COLO829 (cell line): ENCODE data around the gene HAT1.

Experiments
- DNase-seq: peaks from one replicate; pipeline ENCODE4 v3.0.0; 2012; ENCODE audit warnings: low spot score

Gene HAT1

DNA sequence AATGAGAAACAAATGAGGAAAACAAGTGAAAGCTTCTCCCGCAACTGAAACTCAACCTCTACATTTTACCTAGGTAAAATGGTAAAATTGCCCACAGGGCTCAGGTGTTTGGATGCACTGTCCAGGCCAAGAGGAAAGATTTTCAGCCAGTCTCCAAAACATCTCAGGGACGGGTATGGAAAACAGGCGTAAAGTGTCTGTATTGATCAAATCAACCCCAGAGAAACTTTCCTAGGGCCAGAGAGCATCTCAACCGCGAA lies 361 bp upstream of the HAT1 start:
- no peak for DNase-seq

DNA sequence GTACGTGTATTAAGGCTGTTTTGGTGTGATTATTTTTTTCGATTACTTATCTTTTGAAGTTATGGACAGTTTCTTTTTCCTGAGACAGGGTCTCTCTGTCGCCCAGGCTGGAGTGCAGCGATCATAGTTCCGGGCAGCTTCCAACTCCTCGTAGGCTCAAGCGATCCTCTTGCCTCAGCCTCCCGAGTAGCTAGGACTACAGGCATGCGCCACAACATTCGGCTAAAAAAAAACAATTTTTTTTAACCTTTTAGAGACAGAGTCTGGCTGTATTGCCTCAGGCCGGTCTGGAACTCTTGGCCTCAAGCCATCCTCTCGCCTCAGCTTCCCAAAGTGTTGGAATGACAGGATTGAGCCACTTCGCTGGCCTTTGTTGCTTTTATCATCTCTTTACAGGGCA lies 945 bp downstream of the HAT1 start:
- peak; percentile 11 for DNase-seq

DNA sequence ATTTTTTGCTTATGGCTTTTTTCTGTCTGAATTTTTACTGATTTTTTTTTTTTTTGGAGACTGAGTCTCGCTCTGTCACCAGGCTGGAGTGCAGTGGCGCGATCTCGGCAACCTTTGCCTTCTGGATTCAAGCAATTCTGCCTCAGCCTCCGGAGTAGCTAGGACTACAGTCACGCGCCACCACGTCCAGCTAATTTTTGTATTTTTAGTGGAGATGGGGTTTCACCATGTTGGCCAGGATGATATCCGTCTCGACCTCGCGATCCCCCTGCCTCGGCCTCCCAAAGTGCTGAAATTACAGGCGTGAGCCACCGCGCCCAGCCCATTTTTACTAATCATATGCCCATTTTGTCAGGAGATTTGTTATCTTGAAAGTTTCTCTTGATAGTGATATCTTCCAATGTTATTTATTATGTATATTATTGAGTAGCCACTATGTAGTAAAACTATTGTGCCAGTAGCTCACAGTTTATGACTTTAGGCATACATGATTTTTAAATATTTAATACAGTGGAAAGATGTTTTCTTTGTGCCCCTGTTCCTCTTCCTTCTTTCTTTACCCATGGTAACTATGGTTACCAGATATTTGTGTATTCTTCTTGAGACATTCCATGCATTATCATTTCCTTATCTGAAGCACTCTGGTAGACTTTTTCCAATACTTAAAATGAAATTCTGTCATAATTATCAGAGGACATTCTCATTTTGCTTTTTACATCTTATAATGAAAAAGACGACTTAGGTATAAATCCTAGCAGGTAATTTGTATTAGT lies 2.1 kb downstream of the HAT1 start:
- DNase-seq, result no peak

DNA sequence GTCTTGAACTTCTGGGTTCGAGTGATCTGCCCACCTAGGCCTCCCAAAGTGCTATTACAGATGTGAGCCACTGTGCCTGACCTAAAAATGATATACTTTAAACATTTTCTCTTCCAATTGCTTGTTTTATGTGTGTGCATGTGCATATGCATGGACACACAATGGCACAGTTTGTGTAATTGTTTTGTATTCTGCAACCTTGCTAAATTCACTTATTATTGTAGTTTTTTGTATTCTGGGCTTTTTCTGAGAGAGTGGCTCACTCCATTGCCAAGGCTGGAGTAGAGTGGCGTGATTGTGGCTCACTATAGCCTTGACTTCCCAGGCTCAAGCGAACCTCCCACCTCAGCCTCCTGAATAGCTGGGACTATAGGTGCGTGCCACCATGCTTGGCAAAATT lies 8.1 kb downstream of the HAT1 start:
- no peak for DNase-seq

DNA sequence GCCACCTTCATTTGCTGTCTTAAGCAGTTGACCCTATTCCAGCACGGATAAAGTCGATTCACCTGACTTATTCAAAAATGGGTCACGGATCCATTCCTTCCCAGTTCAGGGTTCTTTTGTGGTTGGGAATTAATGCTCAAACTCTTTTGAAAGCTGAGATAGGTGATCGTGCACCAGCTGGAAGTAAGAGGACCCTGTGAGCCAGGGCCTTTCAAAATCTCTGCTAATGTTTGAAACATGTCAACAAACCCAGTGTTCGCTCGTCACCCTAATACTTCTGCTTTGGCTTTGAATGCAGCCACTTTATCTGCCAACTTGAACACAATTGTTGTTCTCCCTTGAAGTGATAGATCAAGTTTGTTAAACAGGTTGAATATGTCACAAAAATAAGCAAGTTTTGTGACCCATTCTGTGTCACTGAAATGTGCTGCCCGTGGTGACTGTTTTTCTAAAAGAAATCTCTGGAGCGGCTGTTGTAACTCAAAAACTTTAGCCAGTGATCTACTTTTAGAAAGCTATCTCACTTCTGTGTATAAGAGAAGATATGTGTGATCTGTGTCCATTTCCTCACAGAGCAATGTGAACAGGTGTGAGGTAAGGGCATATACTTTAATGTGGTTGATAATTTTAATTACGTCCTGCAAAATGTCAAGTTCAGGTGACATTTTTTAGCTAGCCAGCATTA lies 16.9 kb downstream of the HAT1 start:
- DNase-seq, result no peak

DNA sequence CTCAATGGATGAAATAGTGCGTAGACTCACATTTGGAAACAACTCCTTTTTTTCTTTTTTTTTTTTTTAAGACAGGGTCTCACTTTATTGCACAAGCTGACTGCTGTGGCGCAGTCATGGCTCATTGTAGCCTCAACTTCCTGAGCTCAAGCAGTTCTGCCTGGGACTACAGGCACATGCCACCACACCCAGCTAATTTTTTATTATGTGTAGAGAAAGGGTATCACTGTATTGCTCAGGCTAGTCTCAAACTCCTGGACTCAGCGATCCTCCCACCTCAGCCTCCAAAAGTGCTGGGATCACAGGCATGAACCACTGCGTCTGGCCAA lies 17.4 kb downstream of the HAT1 start:
- DNase-seq, result no peak

DNA sequence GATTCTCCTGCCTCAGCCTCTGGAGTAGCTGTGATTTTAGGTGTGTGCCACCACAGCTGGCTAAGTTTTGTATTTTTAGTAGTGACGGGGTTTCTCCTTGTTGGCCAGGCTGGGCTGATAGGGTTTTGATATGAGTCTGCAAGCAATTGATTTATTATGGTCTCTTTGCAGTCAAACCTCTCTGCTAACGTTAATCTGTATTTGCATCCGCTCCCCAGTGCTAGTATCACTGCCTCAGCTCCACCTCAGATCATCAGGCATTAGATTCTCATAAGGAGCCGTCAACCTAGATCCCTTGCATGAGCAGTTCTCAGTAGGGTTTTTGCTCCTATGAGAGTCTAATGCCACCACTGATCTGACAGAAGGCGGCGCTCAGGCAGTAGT lies 19.0 kb downstream of the HAT1 start:
- DNase-seq, result no peak

DNA sequence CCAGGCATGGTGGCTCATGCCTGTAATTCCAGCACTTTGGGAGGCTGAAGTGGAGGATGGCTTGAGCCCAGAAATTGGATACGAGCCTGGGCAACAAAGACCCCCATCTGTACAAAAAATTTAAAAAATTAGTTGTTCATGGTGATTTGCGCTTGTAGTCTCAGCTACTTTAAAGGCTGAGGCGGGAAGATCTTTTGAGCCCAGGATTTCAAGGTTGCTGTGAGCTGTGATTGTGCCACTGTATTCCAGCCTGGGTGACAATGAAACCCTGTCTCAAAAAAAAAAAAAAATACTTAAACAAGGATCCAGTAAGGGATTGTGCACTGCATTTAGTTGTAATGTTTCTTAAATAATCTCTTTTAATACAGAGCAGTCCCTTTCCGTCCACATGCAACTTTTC lies 21.6 kb downstream of the HAT1 start:
- no peak for DNase-seq

DNA sequence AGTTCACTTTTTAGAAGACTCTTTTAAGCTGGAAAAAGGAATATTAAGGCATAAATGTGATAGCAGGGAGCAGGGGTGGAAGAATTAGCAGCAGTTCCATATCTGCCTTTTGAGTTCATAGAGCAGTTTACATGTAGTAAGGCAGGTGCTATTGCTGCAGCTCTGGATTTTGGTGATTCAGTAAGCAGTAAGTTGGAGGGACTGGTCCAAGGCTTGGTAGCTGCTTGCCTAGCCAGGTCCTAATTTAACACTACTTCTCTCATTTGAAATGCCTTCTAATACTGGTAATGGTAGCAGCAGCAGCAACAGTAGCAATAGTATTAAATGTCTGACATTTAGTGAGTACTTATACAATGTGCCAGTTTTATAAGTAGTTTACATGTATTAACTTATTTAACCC lies 30.0 kb downstream of the HAT1 start:
- DNase-seq, result no peak

DNA sequence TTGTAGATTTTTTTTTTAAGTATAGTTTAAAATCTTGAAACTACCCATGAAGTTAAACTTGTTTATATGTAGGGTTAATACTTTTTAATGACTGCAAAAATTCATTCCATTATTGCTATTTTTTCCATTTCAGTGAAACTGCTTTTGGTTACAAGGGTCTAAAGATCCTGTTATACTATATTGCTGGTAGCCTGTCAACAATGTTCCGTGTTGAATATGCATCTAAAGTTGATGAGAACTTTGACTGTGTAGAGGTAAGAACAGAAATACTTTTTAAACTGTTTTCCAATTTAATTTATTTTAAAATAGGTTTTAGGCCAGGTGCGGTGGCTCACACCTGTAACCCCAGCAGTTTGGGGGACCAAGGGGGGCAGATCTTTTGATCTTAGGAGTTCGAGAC lies 30.5 kb downstream of the HAT1 start:
- DNase-seq, result no peak

DNA sequence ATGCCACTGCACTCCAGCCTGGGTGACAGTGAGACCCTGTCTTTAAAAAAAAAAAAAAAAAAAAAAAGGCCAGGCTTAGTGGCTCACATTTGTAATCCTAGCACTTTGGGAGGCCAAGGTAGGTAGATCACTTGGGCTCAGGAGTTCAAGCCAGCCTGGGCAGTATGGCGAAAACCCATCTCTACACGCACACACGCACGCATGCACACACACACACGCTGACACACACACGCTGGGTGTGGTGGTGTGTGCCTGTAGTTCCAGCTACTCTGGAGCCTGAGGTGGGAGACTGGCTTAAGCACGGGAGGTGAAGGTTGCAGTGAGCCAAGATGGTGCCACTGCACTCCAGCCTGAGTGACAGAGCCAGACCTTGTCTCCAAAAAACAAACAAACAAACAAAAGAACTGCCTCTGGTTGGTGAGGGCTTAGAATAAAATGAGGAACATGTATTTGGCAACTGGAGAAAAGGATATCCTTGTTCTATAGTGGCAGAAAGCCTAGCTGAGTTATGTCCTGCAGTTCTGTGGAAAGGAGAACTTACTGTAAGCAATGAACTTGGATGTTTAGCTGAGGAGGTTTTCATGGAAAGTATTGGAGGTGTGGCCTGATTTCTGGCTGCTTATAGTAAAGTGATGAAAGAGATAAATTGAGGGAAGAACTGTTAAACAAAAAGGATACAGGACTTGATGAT lies 34.0 kb downstream of the HAT1 start:
- DNase-seq, result no peak

DNA sequence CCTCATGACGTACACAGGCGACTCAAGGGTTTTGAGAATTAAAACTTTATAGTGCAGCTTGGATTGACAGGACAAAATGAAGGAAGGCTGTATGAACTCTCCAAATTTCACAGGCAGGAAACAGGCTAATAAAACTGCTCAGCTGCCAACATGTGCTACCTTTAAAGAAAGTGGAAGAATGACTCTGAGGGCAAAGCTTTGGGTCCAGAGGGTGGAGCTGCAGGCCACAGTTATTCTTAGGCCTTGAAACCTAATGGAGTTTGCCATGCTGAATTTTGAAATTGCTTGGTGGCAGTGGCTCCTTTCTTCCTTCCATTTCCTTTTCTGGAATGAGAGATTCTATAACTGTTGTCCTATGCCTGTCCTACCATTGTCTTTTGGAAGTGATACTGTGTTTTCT lies 34.8 kb downstream of the HAT1 start:
- DNase-seq, result no peak

DNA sequence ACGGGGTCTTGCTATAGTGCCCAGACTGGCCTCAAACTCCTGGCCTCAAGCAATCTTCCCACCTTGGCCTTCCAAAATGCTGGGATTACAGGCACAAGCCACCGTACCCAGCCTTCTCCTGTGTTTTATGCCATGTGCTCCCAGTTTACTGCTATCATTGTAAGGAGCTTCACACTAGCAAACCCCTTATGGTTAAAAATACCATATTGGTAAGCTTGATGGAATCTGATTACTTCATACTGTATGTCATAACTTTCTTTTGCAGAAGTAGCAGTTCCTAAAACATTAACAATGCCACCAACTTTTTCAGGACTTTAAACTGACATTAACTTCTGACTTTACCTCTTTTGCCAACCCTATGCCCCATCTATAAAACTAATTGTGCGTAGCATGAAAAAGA lies 36.2 kb downstream of the HAT1 start:
- no peak for DNase-seq

DNA sequence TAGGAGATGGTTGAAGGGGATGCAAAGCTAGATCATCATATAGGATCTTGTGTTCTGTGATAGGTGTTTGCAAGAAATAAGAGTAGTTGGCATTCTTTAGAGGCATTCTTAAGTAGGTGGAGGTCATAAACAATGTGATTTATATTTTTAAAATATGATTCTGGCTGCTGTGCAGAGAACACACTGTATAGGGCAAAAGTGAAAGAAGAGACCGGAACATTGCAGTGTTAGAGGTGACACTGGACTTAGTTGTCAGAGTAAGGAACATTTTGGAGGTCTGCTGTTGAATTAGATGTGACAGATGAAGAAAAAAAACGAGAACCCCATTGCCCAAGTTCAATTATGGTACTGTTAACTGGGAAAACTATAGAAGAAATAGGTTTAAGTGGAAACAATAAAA lies 37.7 kb downstream of the HAT1 start:
- no peak for DNase-seq

DNA sequence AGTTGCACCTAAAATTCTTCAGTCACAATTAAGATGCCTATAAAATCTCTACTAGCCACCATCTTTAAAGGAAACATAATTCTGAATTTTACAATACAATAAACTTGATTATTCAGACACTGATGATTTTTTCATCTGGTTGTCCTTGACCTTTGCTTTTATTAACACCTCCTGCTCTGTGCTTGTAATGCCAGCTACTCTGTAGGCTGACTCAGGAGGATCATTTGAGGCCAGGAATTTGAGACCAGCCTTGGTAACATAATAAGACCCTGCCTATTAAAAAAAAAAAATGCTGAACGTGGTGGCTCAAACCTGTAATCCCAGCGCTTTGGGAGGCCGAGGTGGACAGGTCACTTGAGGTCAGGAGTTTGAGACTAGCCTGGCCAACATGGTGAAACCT lies 38.3 kb downstream of the HAT1 start:
- no peak for DNase-seq

DNA sequence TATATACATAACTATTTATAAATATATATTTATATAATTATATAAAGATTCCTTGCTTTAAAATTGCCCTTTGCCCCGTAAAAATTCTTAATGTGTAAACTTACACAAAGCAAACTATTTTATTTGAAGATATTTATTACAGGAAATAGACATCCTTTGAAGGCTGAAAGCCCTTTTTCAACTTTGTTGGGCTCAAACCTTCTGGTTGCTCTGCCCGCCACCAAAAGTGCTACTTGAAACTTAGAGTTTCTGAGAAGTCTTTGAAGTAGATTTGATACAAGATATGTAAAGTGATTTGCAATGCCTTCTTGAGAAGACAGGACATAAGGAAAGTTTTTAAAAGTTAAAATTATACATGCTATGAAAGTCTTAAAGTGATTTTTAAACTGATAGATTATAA lies 40.9 kb downstream of the HAT1 start:
- DNase-seq, result no peak

DNA sequence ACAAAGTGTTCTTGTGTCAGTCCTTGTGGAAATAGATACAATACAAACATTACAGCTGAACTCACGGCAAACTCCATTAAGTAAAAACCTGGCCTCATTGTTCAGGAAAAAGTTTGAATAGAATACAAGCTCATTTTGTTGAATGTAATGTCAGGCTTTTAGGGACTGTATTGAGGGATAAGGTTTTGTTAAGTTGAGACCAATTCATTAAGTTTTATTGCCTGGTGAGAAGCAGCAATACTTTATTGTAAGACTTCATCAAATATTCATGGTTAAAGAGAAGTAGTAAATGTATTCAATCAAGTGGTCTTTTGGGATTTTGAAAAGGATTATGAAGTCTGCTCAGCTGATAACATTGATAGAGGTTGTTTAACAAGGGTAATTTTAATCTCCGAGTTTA lies 42.0 kb downstream of the HAT1 start:
- no peak for DNase-seq

DNA sequence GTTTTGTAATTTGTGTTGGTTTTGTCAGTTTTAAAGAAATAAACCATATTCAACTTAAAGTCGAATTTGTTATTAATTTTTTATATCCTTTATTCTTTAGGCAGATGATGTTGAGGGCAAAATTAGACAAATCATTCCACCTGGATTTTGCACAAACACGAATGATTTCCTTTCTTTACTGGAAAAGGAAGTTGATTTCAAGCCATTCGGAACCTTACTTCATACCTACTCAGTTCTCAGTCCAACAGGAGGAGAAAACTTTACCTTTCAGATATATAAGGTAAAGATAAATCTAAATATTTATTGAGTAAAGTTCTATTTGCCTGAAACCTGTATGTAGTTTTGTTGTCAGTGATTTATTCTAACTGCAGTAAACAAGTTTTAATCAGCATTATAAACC lies 43.0 kb downstream of the HAT1 start:
- DNase-seq, result no peak

DNA sequence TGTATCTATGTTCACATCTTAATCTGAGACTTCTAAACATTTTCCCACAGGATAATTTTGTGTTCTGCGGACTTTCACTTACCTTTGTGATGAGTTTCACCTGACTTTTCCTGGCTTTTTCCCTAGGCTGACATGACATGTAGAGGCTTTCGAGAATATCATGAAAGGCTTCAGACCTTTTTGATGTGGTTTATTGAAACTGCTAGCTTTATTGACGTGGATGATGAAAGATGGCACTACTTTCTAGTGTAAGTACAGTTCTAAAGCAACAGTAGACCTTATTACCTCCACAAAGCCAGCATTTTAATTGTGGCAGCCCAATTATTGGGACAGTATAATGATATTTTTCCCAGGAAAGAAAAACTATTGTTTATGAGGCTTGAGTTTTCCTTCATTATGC lies 43.4 kb downstream of the HAT1 start:
- DNase-seq, result no peak

DNA sequence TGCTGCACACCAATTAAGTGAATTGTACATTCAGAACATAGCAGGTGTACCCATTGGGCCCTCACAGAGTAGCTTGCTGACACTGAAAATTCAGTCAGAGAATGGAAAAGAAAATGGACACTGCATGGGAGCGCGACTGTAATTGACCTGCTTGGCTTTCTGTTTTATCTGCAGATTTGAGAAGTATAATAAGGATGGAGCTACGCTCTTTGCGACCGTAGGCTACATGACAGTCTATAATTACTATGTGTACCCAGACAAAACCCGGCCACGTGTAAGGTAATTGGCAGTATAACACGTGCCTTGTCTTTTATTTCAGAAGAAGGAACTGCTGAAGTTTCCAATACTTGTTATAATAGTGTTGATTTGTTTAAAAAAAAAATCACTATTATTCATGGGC lies 44.0 kb downstream of the HAT1 start:
- DNase-seq, result no peak

DNA sequence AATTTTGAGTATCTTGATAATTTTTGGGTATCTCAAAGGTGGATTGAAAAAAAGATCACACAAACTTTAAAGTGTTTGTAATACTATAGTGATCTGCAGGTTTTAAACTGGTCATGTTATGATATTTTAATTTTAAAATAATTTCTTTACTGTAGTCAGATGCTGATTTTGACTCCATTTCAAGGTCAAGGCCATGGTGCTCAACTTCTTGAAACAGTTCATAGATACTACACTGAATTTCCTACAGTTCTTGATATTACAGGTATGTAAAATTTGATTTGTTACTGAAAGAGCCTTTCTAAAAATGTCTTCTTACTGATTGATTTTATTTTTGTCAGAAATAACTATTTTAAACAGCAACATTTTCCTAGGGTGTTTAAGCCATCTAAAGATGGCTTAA lies 44.4 kb downstream of the HAT1 start:
- no peak for DNase-seq

DNA sequence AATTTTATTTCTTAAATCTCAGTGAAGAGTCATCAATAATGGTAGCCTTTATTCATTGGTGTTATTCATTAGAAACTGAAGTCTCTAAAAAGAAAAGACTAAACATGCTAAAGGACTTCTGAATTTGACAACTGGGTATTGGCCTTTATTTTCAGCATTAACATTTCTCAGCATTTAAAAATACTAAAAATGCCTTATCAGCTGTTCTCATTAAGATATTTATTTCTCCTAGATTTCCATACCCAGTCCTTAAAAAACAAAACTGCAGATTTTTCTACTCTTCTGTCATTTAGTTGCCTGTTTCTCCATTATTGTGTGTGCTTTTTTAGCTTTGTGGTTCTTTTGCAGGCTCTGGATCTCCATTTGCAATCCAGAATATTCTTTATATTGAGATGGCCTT lies 46.2 kb downstream of the HAT1 start:
- DNase-seq, result no peak

DNA sequence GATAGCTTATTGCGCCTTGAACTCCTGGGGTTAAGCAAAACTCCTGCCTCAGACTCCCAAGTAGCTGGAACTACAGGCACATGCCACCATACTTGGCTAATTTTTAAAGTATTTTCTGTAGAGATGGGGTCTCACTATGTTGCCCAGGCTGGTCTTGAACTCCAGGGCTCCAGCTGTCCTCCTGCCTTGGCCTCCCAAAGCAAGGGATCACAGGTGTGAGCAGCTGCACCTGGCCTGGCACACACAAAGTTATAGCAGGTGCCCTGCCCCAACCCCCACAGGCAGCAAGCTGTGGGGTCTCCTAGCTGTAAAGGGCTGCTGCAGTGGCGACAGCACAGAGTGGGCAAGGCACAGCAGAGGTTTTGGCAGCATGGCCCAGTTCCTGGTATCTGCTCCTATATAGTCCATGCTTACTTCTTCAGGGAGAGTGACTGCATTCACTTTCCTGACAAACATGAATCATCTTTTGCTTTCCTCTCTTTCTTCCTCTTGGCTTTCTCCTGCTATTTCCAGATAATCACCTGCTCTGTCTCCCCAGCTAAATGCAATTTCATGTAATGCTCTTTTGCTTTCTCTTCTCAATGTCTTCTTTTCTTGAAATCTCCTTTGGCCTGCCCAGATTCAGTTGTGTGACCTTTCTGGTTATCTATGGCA lies 50.2 kb downstream of the HAT1 start:
- DNase-seq, result no peak
